HG02870 (cell line): ENCODE data around the gene NUP43.
"Not testable (repeated sequence)": the region's sequence is repeated elsewhere in the genome, so short reads cannot be mapped to it uniquely, and the experiment has no call there.

Experiments used
- ATAC-seq: cut with Tn5 transposase; IDR thresholded peaks from one replicate; pipeline ENCODE4 v1.9.1; 2021; ENCODE audit warnings: mild to moderate bottlenecking, moderate library complexity; ENCODE audit not compliant: unreplicated experiment

Gene NUP43, protein sequence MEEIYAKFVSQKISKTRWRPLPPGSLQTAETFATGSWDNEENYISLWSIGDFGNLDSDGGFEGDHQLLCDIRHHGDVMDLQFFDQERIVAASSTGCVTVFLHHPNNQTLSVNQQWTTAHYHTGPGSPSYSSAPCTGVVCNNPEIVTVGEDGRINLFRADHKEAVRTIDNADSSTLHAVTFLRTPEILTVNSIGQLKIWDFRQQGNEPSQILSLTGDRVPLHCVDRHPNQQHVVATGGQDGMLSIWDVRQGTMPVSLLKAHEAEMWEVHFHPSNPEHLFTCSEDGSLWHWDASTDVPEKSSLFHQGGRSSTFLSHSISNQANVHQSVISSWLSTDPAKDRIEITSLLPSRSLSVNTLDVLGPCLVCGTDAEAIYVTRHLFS

DNA sequence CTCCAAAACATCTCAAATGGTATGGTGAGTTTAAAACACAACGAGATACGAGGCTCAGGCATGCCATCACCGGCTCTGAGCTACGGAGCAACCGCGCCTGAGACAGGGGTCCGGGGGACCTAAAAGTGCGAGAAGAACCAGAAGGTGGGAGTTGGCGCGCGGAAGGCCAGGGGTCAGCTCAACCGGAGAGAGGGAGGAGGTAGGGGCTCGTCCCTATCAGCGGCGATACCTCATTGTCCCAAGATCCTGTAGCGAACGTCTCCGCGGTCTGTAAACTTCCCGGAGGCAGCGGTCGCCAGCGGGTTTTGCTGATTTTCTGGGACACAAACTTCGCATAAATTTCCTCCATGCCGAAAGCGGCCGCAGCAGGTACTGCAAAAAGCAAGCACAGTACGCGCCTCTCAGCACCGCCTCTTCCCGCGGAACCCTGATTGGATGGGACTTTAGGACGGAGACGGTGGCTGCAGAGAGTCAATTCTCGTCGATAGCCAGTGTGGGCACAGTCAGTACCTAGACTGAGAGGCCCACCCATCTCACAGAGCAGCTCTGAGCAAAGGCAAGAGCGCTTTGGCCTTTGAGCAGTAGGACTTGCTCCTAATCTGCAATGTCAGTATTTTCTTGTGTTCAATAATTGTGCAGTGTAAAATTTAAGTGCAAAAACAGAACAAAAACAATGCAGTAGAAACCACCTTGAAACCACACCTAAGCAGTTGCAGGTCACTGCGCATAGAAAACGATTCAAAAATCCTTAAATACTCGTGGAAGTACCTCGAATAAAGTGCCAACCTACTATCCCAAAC, at the start of gene NUP43:
NUP43 (minus strand) TSS at position 383 of the 800 bp plus-strand sequence; CDS start at position 349, 34 bp downstream.
- peak; percentile 53 for ATAC-seq

DNA sequence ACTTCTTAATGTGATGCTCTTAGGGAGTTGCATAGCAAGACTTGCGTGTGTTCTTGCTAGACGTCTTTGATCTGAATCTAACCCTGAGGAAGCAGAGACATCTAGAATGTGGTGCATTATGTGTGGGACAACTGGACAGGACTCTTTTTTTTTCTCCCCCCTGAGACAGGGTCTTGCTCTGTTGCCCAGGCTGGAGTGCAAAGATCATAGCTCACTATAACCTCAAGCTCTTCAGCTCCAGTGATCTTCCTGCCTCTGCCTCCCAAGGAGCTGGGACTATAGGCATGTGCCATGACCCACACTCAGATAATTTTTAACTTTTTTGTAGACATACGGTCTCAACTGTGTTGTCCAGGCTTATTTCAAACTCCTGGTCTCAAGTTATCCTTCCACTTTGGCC, 37.2 kb upstream of the NUP43 start:
- ATAC-seq: no peak

DNA sequence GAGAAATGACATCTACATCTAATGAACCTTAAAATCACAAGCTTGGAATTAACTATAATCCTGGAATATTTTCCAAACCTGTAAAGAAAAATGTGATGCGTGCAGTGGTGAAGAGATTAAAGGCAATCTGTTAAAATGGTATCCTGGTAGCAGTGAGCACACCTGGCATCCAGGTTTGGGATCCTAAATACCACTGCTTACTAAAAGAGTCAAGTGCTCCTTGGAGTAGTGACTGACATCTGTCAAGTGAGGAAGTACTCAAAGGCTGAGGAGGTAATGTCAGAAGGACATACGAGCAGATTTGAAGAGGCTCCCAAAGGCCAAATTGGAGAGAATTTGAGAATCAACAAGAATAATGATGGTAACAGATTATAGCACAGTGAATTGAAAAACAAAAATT, 36.0 kb upstream of the NUP43 start:
- no peak for ATAC-seq

DNA sequence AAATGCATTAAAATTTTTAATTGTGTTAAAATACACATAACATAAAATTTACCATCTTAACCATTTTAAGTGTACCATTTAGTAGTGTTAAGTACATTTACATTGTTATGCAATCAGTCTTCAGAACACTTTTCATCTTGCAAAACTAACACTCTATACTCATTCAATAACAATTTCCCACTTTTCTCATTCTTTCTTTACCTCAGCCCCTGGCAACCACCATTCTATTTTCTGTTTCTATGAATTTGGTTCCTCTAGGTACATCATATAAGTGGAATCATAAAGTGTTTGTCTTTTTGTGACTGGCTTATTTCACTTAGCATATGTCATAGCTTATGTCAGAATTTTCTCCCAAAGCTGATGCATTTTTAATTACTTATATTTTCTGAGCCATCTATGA, 35.4 kb upstream of the NUP43 start:
- no peak for ATAC-seq

DNA sequence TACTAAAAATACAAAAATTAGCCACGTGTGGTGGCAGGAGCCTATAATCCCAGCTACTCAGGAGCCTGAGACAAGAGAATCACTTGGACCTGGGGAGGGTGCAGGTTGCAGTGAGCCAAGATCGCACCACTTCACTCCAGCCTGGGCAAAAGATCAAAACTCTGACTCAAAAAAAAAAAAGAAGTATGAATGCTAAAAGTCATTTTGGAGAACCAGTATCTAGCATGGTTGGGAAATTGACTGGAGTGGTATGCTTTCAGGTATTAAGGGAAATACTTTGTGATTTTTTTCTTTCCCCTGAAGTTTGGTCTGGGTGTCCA, 33.3 kb upstream of the NUP43 start:
- no peak for ATAC-seq

DNA sequence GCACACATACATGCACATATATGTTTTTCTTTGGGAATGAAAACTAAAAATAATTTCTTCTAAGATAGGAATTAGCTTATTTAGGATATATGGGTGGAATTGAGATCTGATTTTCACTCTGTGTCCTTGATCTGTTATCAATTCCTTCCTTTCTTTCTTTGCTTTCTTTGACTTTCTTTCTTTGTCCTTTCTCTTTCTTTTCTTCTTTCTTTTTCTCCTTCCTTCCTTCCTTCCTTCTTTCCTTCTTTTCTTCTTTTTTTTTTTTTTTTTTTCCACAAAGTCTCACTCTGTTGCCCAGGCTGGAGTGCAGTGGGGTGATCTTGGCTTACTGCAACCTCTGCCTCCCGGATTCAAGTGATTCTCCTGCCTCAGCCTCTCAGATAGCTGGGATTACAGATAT, 31.3 kb upstream of the NUP43 start:
- ATAC-seq: no peak

DNA sequence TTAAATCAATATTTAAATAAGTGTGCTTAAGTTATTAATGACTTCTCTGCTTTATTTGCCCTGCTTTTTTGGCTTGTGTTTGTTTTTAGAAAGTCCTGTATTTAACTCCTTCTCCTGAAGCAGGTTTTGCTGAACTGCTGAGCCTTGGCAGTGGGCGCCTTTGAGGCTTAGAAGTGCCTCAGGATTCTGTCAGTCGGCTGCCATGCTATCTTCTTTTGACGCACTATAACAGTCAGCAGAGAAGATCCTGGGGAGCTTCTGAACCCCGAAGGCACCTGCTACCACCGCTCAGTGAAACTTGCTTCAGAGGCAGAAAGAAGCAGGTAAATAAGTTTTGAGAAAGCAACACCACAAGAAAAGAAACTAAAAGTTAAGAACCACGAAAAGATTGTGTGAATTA, 25.6 kb upstream of the NUP43 start:
- no peak for ATAC-seq

DNA sequence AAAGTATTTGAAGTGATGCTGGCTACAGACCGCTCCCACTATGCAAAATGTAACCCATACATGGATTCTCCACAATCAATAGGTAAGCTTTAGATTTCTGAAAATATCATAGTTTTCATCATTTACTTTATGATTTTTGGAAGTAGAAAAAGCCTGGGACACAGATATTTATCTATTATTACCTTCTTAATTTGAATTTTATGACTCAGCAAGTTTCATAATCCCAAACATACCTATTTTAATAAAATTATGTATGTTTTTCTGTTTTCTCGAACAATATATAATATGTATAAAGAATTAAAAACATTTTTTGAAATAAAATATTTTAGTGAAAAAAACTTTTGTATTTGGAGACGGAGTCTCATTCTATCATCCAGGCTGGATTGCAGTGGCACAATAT, 24.9 kb upstream of the NUP43 start:
- no peak for ATAC-seq

DNA sequence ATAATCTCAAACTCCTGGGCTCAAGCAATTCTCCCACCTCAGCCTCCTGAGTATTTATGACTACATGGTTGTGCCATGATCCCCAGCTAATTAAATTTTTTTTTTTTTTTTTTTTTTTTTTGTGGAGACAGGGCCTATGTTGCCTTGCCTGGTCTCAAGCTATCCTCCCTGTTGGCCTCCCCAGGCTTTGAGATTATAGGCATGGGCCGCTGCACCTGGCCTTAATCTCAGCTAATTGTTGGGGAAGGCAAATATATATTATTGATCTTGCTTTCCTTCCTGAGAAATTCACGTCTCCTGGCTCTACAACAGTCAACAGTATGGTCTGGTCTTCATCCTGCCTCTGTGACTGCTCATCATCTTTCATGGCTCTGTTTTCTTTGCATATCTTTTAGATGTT, 23.3 kb upstream of the NUP43 start:
- ATAC-seq: no peak

DNA sequence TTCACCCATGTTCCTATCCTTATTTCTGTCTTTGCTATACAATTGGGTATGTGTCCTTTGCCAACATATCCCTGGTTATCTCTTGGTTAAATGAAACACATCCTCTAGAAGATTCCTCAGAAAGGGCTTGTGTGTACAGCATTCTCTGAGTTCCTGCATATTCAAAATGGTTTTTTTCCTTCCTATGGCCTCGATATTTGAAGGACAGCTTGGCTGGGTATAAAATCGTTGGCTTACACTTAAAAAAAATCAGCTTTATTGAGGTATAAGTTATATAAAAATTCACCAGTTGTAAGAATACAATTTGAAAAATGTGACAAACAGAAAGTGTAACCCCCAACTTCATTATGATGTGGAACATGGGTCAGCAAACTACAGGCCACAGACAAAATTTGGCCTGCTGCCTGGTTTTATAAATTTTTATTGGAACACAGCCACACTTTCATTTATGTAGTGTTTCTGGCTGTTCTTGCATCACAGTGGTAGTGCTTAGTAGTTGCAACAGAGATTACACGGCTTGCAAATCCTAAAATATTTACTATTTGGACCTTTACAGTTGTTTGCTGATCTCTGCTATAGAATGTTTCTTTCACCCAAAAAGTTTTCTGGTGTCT, 19.9 kb upstream of the NUP43 start:
- no peak for ATAC-seq

DNA sequence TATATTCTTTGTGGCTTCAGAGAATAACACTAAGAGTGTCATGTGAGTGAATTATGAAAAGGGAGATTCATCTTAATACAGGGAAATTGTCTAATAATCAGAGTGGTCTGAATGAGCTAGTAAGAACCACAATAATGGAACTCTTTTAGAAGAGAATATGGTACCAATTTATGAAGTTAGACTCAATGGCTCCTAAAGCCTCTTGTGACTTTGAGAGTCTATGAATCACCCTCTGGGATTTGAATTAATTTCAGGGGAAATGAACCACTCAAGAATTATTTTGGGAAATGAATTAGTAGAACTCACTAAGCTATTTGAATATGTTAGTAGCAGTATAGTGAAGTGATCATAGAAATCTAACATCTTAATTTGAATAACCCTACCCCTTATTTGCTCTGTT, 17.5 kb upstream of the NUP43 start:
- no peak for ATAC-seq

DNA sequence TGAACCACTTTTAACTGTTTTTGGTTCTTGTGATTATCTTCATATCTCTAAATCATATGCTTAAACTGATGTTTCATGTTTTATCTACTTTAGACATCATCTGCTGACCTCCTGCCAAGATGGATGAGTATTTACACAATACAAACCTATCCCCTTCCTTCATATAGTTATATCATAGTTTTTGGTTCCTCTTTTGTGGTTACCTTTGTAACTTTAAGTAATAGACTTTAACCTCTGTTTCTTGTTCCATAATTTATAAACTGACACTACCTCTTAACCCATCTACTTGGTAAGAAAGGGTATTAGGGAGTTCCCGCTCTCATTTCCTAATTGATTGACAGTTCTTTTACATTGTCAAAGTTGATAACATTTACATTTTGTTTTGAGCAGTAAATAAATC, 15.1 kb upstream of the NUP43 start:
- peak; percentile 96 for ATAC-seq

DNA sequence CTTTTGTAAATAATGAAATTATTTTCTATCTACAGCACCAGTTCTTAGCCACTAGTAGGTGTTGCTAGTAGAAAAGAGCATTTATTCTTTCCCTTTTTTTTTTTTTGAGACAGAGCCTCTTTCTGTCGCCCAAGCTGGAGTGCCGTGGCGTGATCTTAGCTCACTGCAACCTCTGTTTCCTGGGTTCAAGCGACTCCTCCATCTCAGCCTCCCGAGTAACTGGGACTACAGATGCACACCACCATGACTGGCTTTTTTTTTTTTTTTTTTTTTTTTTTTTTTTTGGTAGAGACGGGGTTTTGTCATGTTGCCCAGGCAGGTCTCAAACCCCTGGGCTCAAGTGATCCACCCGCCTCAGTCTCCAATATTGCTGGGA, 9.9 kb upstream of the NUP43 start:
- no peak for ATAC-seq

DNA sequence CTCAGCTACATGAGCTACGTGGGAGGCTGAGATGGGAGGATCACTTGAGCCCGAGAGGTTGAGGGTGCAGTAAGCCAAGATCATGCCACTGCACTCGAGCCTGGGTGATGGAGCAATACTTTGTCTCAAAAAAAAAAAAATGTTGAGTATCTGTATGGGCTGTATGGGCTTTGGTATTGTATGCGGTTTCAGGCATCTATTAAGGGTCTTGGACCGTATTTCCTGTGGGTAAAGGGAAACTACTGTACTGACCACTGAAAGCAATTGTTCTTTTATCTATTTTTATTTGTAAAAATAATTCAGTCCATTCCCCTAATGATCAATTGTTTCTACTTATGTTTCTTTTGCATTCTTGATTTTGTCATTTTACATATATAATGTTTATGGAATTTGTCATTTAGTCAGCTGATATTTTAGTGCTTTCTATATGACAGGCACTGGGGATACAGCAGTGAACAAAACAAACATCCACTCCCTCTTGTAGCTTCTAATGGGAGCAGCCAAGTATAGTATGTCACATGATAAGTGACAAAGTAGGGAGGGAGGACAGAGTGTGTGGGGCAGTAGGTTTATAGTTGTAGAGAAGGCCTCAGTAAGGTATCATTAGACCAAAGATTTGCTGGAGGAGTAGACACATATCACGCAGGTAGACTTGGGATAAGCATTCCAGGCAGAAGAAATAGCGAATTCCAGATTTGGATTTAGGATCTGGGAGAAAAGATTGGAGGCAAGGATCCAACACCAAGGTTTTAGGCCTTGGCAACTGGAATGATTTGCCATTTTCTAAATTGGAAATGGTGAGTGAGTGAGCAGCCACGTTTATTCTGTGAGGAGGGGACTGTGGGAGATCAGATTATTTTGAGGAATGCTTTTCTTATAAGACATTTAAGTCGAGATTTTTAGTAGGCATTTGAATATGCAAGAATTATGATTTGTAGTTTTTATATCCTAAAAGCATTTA, 9.3 kb upstream of the NUP43 start:
- peak; percentile 70 for ATAC-seq

DNA sequence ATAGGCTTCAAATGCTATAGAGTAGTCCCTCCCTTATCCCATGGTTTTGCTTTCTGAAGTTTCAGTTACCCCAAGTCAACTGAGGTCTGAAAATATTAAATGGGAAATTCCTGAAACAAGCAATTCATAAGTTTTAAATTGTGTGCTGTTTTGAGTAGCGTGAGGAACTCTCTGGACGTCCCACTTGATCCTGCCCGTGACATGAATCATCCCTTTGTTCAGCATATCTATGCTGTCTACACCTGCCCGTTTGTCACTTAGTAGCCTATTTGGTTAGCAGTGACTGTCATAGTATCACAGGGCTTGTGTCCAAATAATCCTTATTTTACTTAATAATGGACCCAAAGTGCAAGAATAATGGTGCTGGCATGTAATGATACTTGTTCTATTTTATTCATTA, 8.2 kb upstream of the NUP43 start:
- ATAC-seq: no peak

DNA sequence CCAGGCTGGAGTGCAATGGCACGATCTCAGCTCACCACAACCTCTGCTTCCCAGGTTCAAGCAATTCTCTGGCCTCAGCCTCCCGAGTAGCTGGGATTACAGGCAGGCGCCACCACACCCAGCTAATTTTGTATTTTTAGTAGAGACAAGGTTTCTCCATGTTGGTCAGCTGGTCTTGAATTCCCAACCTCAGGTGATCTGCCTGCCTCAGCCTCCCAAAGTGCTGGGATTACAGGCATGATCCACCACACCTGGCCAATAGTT, 7.0 kb upstream of the NUP43 start:
- ATAC-seq: not testable (repeated sequence)

DNA sequence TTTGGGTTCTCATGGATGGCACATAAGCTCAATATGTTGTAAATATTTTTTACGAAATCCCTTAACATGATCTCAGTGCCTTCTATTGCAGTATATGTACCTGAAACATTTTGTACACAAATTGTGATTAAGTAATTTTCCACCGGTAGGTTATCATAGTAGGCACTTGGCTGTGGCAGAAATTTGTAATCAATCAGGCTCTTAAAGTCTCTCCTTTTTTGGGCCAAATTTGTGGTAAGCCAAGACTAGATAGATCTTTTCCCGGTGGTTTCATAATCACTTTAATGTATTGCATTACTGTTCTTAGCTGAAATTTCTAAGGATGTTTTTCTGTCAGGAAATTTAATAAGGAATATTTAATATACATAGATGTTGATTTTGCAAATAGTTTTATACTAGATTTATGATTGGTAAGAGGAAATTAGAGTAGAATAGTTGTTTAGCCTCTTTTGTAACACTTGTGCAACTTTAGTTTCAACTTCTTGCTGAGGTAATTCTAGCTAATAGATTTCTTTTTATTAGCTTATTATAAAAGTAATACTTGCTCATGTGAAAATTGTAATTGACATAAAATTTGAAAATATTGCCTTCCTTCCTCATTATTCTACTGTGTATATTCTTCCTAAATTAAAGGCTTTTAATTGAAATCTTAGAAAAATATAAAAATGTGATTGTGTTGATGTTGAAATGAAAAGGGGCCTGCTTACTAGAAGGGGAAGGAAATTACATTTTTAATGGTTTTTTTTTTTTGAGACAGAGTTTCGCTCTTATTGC, 6.5 kb upstream of the NUP43 start:
- no peak for ATAC-seq

DNA sequence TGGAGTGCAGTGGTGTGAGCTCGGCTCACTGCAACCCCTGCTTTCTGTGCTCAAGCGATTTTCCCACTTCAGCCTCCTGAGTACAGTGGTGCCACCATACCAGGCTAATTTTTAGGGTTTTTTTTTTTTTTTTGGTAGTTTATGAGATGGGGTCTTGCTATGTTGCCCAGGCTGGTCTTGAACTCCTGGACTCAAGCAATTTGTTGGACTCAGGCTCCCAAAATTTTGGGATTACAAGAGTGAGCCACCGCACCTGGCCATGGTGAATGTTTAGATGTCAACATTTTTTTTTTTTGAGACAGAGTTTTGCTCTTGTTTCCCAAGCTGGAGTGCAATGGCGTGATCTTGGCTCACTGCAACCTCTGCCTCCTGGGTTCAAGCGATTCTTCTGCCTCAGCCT, 5.6 kb upstream of the NUP43 start:
- not testable (repeated sequence) for ATAC-seq

DNA sequence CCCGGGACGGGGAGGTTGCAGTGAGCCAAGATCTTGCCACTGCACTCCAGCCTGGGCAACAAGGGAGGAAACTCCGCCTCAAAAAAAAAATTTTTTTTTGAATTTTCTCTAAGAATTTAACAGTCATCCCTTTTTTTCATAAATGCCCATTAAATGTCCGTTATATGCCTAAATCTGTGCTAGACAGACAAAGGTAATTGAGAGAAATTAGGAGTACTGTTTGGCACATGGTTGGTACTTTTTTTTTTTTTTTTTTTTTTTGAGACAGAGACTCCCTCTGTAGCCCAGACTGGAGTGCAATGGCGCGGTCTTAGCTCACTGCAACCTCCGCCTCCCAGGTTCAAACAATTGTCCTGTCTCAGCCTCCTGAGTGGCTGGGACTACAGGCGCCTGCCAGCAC, 4.9 kb upstream of the NUP43 start:
- ATAC-seq: no peak

DNA sequence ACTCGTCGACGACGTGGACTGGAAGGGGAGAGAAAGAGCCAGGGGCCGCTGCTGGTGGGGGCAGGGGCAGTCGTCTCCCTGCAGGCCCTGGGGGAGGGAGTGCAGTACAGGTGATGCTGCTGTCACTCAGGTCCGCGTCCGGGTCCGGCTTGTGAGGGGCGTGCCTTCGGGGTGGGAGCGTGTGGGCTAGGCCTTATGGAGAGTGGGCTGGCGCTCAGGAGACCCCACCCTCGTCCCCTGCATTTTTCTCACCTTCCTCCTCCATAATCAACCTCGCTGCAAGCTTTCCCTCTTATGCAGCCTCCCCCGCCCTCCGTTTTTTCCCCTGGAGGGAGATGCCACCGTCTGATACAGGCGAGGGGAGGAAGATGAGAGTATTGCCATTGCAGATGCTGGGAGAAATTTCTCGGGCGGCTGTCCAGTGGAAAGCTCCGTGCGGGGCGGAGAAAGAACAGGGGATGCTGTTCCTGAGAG, 3.8 kb upstream of the NUP43 start:
- ATAC-seq: peak; percentile 35
